HG03135 (cell line): ENCODE results near the gene GIMAP5.
A peak's percentile ranks its signal among the peaks of the same experiment; 100 is the strongest.

Source experiments
- ATAC-seq: cut with Tn5 transposase; IDR thresholded peaks from one replicate; pipeline ENCODE4 v1.9.1; 2021; ENCODE audit warnings: mild to moderate bottlenecking, moderate library complexity; ENCODE audit not compliant: unreplicated experiment

Gene GIMAP5

GRCh38 chr7:150734254-150734653 is 3.0 kb upstream of the GIMAP5 start:
- ATAC-seq = no peak

DNA sequence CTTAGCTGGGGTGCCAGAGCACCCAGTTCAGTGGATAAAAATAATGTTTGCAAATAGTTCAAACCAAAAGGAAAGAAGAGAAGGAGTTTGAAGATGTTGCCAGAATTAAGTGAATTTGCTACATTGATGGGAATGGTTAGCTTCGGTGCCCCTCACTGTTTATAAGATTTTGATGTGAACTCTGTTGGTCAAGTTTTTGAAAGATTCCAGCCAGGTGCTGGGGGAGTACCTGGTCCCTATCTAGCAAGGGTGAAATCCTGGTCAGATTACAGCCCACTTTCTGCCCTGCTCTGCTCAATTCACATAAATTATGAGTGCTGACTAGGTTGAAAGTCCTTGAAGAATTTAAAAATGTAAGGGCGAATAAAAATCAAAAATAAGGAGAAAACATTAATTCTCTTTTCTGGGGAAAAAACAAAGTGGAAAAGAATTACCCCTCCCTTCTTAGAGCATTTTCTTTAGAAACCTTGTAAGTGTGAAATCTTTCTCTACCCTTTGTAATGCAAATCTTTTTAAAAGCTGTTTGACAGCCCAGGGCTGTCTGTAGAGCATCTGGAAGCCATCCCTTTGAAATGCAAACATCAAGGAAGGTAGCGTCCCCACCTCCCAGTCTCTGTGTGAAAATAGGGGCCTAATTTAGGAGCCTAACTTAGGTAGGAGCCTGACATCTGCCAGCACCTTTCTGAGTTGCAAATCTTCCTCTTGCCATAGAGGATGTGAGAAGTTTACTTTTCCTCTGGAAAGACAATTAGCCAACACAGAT is 1.4 kb upstream of the GIMAP5 start:
- ATAC-seq = no peak

DNA sequence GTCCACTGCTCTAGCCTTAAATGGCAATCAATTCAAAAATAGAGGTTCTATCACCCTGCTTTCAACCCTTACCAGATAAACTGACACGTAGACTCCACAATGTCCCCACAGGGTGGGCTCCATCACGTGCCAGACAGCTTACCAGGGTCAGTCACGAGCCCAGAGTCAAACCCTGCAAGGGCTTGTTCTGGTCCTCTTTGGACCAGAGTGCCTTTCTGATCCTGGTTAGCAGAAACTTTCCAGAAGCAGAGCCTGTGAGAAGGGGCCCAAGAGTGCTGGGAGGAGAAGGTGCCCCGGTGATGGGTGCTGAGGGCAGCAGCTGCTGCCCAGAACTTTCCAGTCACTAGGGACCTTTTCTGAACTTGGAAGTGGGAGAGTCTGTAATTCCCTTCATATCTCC is 354 bp upstream of the GIMAP5 start:
- peak; percentile 29 for ATAC-seq

GRCh38 chr7:150738092-150738491 is 874 bp downstream of the GIMAP5 start:
- no peak for ATAC-seq

DNA sequence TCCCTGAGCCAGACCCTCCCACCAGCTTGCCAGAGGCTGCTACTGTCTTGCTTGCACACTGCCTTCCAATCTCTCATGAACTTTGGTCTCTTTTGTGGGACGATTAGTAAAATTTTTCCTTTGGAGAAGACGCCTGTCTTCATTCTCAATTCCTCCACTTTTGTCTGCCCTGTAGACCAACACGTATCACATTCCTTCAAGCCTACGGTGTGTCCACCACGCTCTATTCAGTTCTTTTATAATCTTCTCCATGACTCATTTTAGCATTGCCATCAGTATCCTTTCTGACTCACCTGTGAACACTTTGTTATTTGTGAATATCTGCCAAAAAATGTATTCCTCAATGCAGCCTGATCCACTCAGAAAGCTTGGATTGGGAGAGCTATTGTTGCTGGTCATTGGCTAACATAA is 1.4 kb downstream of the GIMAP5 start:
- ATAC-seq = no peak

GRCh38 chr7:150739033-150739432 is 1.8 kb downstream of the GIMAP5 start:
- ATAC-seq = no peak

- no peak for ATAC-seq
Measured at GRCh38 chr7:150740053-150740452, 2.8 kb downstream of the GIMAP5 start.

DNA sequence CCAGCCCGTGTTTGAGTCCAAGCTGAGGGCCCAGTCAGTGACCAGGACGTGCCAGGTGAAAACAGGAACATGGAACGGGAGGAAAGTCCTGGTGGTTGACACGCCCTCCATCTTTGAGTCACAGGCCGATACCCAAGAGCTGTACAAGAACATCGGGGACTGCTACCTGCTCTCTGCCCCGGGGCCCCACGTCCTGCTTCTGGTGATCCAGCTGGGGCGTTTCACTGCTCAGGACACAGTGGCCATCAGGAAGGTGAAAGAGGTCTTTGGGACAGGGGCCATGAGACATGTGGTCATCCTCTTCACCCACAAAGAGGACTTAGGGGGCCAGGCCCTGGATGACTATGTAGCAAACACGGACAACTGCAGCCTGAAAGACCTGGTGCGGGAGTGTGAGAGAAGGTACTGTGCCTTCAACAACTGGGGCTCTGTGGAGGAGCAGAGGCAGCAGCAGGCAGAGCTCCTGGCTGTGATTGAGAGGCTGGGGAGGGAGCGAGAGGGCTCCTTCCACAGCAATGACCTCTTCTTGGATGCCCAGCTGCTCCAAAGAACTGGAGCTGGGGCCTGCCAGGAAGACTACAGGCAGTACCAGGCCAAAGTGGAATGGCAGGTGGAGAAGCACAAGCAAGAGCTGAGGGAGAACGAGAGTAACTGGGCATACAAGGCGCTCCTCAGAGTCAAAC is 5.2 kb downstream of the GIMAP5 start:
- ATAC-seq = no peak

DNA sequence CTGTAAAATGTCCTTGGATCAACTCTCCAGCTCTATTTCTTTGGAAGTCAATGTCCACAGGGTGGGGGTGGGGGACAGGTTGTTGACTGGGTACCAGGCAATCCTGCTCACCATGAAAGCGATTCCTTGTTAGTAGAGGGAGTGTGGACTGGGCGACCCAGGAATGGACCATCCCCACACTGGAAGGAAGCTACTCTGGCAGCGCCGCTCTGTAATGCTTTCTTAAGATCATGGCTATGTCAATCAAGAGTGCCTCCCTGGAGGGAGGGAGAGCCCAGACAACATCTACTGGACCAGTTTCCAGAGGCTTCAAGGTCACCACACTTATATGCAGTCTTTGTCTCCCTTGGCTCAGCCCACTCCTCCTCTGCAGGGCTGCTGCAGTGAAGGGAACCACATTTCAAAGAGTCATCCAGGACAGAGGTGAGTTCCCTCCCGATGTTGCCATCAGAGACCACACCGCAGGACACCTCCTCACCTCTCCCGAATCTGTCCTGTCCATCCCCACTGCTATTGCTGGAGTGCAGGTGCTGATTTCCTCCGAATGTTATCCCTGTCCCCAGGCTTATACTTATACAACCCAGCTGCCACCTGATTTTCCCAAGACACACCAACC is 6.9 kb downstream of the GIMAP5 start:
- no peak for ATAC-seq

GRCh38 chr7:150745086-150745485 is 7.9 kb downstream of the GIMAP5 start:
- no peak for ATAC-seq

GRCh38 chr7:150745876-150746275 is 8.7 kb downstream of the GIMAP5 start:
- no peak for ATAC-seq

DNA sequence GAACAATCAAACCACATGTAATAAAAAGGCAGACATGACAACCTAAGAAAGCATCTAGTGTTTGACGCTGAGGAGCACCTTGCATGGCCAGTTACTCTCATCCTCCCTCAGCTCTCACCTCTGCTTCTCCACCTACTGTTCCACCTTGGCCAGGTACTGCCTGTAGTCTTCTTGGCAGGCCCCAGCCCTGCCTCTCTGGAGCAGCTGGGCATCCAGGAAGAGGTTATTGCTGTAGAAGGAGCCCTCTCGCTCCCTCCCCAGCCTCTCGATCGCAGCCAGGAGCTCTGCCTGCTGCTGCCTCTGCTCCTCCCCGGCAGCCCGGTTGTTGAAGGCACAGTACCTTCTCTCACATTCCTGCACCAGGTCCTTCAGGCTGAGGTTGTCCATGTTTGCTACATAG is 9.7 kb downstream of the GIMAP5 start:
- ATAC-seq = no peak

GRCh38 chr7:150748376-150748775 is 11.2 kb downstream of the GIMAP5 start:
- ATAC-seq = no peak

GRCh38 chr7:150751702-150752101 is 14.5 kb downstream of the GIMAP5 start:
- ATAC-seq = no peak

- ATAC-seq = no peak
Measured at GRCh38 chr7:150753239-150753638, 16.0 kb downstream of the GIMAP5 start.

DNA sequence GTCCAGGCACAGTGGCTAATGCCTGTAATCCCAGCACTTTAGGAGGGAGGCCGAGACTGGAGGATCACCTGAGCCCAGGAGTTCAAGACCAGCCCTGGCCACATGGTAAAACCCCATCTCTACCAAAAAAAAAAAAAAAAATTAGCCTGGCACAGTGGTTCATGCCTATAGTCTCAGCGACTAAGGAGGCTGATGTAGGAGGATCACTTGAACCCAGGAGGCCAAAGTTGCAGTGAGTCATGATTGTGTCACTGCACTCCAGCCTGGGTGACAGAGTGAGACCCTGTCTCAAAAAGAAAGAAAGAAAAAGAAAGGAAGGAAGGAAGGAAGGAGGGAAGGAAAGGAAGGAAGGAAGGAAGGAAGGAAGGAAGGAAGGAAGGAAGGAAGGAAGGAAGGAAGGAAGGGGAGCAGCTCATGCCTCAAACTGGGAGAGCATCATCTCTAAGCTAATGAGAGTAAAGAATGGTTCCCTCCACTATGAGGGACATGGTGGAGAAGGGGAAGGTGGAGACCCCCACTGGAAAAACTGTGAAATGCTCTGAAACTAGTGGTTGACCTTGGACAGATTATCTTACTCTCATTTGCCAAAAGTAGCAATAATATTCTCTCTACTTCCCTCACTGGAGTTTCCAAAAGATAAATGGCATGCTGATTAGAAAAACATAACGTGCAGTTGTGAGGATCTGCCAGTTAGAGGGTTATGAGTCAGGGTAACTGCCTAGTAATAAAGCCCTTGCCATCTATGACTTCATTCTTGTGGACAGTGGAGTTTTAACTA is 16.8 kb downstream of the GIMAP5 start:
- no peak for ATAC-seq

DNA sequence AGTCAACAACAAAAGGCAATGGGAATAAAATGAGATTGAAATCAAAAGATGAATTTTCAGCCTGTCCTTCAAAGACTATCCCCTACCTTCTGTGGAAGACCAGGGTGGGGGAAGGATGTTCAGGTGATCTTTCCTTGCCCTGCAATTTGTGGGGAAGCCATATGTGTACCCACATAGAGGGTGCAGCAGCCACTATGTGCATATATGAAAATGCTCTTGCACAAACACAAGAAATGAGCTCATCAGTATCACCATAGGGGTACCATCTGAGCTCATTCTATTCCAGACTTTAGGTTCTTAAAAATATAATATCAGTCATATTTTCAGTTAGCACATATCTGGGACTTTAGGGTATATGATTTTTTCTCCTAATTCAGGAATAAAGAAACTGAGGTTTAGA is 17.7 kb downstream of the GIMAP5 start:
- ATAC-seq = no peak

GRCh38 chr7:150755473-150756099 is 18.4 kb downstream of the GIMAP5 start:
- no peak for ATAC-seq

- no peak for ATAC-seq
Measured at GRCh38 chr7:150756166-150756565, 18.9 kb downstream of the GIMAP5 start.

DNA sequence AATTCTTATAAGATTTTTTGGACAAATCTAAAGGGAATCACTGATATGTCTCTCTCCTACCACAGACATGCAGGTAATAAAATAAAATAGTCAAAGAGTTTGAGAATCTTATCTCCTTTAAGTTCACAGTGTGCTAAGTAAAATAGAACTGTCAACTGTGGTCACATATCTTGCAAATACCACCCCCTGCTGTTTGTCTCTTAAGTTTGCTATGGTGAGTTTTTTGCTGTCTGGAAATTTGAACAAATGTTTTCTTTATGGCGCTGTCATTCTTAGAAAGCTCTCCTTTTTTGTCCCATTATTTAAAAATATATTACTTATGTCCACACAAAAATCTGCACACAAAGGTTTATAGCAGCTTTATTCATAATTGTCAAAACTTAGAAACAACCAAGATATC is 19.6 kb downstream of the GIMAP5 start:
- no peak for ATAC-seq

DNA sequence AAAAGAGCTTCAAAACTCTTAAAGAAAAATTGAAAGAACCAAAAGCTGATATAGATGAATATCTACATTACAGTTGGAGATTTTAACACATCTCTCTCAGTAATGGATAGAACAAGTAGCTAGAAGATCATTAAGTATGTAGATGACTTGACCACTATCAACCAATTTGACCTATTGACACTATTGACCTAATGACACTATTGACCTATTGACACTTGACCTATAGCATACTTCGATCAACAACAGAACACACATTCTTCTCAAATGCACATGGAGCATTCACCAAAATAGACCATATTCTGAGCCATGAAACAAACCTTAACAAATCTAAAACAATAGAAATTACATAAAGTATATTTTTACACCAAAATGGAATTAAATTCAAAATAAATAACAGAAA is 22.3 kb downstream of the GIMAP5 start:
- no peak for ATAC-seq
